ENCODE measurements around the gene TEX38. TPM values are rescaled to one million over a fixed set of nuclear protein-coding genes. Genes with fewer than 3 reads are reported as not detected.

The TEX38 gene
- total and polyA plus RNA-seq, 8 donors, result not detected

GRCh38 chr1:46630719-46631118, 40.9 kb upstream of the TEX38 start:
- TF ChIP-seq EP300 (IDR thresholded peaks at IDR 0.05), result no peak
- TF ChIP-seq POLR2A (IDR thresholded peaks at IDR 0.05), result no peak
- TF ChIP-seq CTCF (IDR thresholded peaks at IDR 0.05), result no peak
- no peak for TF ChIP-seq POLR2AphosphoS5 (IDR thresholded peaks at IDR 0.05)
- WGBS, 5 donors, result 87 to 91% (median 88%) methylated on average over 2 of the region's 2 CpGs
- H3K36me3 ChIP-seq, result peaks cover 24 to 64% (median 61%) of the 10 kb centered on the region in 4 donors
- H3K27me3 ChIP-seq, result no peaks in the 10 kb centered on the region
- H3K27ac ChIP-seq, result no peak overlapping the region
- H3K4me1 ChIP-seq, result no peaks in the 10 kb centered on the region
- H3K4me3 ChIP-seq, result no peak overlapping the region
- no peak for DNase-seq
- intact Hi-C loops (cut with DNase I; ENCODE audit: low total_unique reads), result no loop called here
- H3K9me3 ChIP-seq, result no peaks in the 10 kb centered on the region

- TF ChIP-seq POLR2AphosphoS5 (IDR thresholded peaks at IDR 0.05), result no peak
- no peak for TF ChIP-seq EP300 (IDR thresholded peaks at IDR 0.05)
- no peak for TF ChIP-seq CTCF (IDR thresholded peaks at IDR 0.05)
- no peak for TF ChIP-seq POLR2A (IDR thresholded peaks at IDR 0.05)
- H3K4me1 ChIP-seq, result peaks cover 0 to 25% (median 16%) of the 10 kb centered on the region in 4 donors
- intact Hi-C loops (cut with DNase I; ENCODE audit: low total_unique reads), result no loop called here
- 93 to 97% (median 95%) methylated on average over 2 of the region's 2 CpGs for WGBS, 5 donors
- H3K36me3 ChIP-seq, result peaks cover 24 to 78% (median 71%) of the 10 kb centered on the region in 4 donors
- H3K9me3 ChIP-seq, result no peaks in the 10 kb centered on the region
- no peak for DNase-seq
- no peaks in the 10 kb centered on the region for H3K27me3 ChIP-seq
- H3K27ac ChIP-seq, result no peak overlapping the region
- H3K4me3 ChIP-seq, result no peak overlapping the region
Observed at GRCh38 chr1:46635205-46635604, 36.4 kb upstream of the TEX38 start.

GRCh38 chr1:46637444-46638083, 34.1 kb upstream of the TEX38 start:
- Histone ChIP-seq H3K36me3 (peaks cover 12 to 73% (median 66%) of the 10 kb centered on the region in 4 donors), H3K27ac (peak overlapping the region in 3 of 5 donors; percentile 32 to 56 (median 39)), H3K4me1 (peaks cover 0 to 42% (median 20%) of the 10 kb centered on the region in 4 donors), H3K4me3 (no peak overlapping the region), H3K9me3 (no peaks in the 10 kb centered on the region), H3K27me3 (no peaks in the 10 kb centered on the region)
- WGBS, 5 donors, result 30 to 70% (median 43%) methylated on average over 2 of the region's 2 CpGs
- DNase-seq, result peak in 1 of 2 donors; percentile 10
- no peak for TF ChIP-seq POLR2A (IDR thresholded peaks at IDR 0.05)
- TF ChIP-seq POLR2AphosphoS5 (IDR thresholded peaks at IDR 0.05), result peak in 1 of 3 donors; percentile 40
- intact Hi-C loops (cut with DNase I; ENCODE audit: low total_unique reads), result no loop called here

- TF ChIP-seq EP300 (IDR thresholded peaks at IDR 0.05) (no peak), POLR2A (IDR thresholded peaks at IDR 0.05) (no peak), CTCF (IDR thresholded peaks at IDR 0.05) (no peak), POLR2AphosphoS5 (IDR thresholded peaks at IDR 0.05) (no peak)
- Histone ChIP-seq H3K4me1 (peaks cover 4 to 56% (median 32%) of the 10 kb centered on the region in 4 donors), H3K4me3 (no peak overlapping the region), H3K27me3 (no peaks in the 10 kb centered on the region), H3K36me3 (peaks cover 12 to 69% (median 55%) of the 10 kb centered on the region in 4 donors), H3K9me3 (no peaks in the 10 kb centered on the region), H3K27ac (no peak overlapping the region)
- DNase-seq, result no peak
- intact Hi-C loops (cut with DNase I; ENCODE audit: low total_unique reads), result no loop called here
Observed at GRCh38 chr1:46638921-46639320, 32.7 kb upstream of the TEX38 start.

GRCh38 chr1:46639547-46639946, 32.1 kb upstream of the TEX38 start:
- no peak overlapping the region for H3K27ac ChIP-seq
- H3K27me3 ChIP-seq, result no peaks in the 10 kb centered on the region
- TF ChIP-seq EP300 (IDR thresholded peaks at IDR 0.05) (no peak), POLR2AphosphoS5 (IDR thresholded peaks at IDR 0.05) (no peak), POLR2A (IDR thresholded peaks at IDR 0.05) (no peak), CTCF (IDR thresholded peaks at IDR 0.05) (no peak)
- peaks cover 8 to 63% (median 48%) of the 10 kb centered on the region in 4 donors for H3K36me3 ChIP-seq
- no peaks in the 10 kb centered on the region for H3K9me3 ChIP-seq
- intact Hi-C loops (cut with DNase I; ENCODE audit: low total_unique reads), result no loop called here
- DNase-seq, result no peak
- 83 to 93% (median 85%) methylated on average over 1 of the region's 1 CpG for WGBS, 5 donors
- H3K4me1 ChIP-seq, result peaks cover 4 to 56% (median 33%) of the 10 kb centered on the region in 4 donors
- H3K4me3 ChIP-seq, result no peak overlapping the region
